Measurements from ENCODE around the gene PRSS8. TPM values are rescaled to one million over a fixed set of nuclear protein-coding genes. Genes with fewer than 3 reads are reported as not detected.
A peak's percentile ranks its signal among the peaks of the same experiment; 100 is the strongest.

PRSS8 gene
- total RNA-seq, 1 experiment from 2014 or later: 42.6 TPM

- no peak overlapping the region for H3K9ac ChIP-seq (ENCODE audit: low read length)
- no peak overlapping the region for H2AFZ ChIP-seq (ENCODE audit: low read depth, low read length, poor library complexity, severe bottlenecking)
- intact Hi-C loops (cut with micrococcal nuclease): loop anchor here (5.0 to 10.0 kb wide), 2 partner anchors 95 to 138 kb away; partner anchors contain the start of gene SETD1A
- peaks cover 0 to 8% of the 10 kb centered on the region in 2 experiments; a peak in 3 of 4 replicates for H3K36me3 ChIP-seq (ENCODE audit: control insufficient read depth in 1 of 2, insufficient read depth in 2 of 2, low read length in 2 of 2)
- peak overlapping the region; percentile 99; the same call in 1 of the 2 replicates for H3K4me2 ChIP-seq (ENCODE audit: low read length)
- H3K79me2 ChIP-seq (ENCODE audit: insufficient read depth, low read length): peaks cover 36% of the 10 kb centered on the region
- TF ChIP-seq CEBPB (IDR thresholded peaks at IDR 0.05; ENCODE audit: low read depth) (no peak), EGR1 (IDR thresholded peaks at IDR 0.05; ENCODE audit: low read depth) (no peak), JUND (IDR thresholded peaks at IDR 0.05) (no peak), MAX (IDR thresholded peaks at IDR 0.05) (no peak), FOSL1 (IDR thresholded peaks at IDR 0.05; ENCODE audit: low read depth) (no peak), SP1 (IDR thresholded peaks at IDR 0.05; ENCODE audit: low read depth) (no peak), SIN3A (IDR thresholded peaks at IDR 0.05; ENCODE audit: low read depth) (no peak), ZBTB33 (IDR thresholded peaks at IDR 0.05; ENCODE audit: extremely low read depth, insufficient replicate concordance, low read length) (no peak), ATF3 (IDR thresholded peaks at IDR 0.05) (no peak), CTCF (IDR thresholded peaks at IDR 0.05 in 2 of 3, conservative IDR thresholded peaks at IDR 0.05 in 1 of 3; ENCODE audit: borderline replicate concordance in 1 of 3, insufficient read depth in 1 of 3, low read depth in 2 of 3, low read length in 2 of 3) (no peak), REST (IDR thresholded peaks at IDR 0.05; ENCODE audit: low read depth) (no peak), TCF7L2 (IDR thresholded peaks at IDR 0.05; ENCODE audit: borderline replicate concordance, extremely low read depth, insufficient read depth, insufficient read length) (no peak), YY1 (IDR thresholded peaks at IDR 0.05; ENCODE audit: extremely low read depth, insufficient replicate concordance, low read depth, low read length) (no peak), RAD21 (IDR thresholded peaks at IDR 0.05; ENCODE audit: low read depth) (no peak), ZNF274 (IDR thresholded peaks at IDR 0.05; ENCODE audit: low read depth, low read length) (no peak)
- ChIA-PET CTCF (interaction anchor here (0.6 to 1.5 kb wide), 3 partner anchors 18 to 107 kb away, joined by 3 to 8 read pairs (median 5); partner anchors contain the start of genes HSD3B7, ZNF646 and ZNF668), RAD21 (ENCODE audit: low non-redundant PET in 1 of 2, low total read pairs in 2 of 2, uncharacterized antibody in 2 of 2, unreplicated experiment in 2 of 2) (no interaction called here), POLR2A (interaction anchor here (1.2 to 4.7 kb wide), 3 partner anchors 18 to 25 kb away, joined by 4 to 17 read pairs (median 8); partner anchors contain the start of genes KAT8, ZNF646 and ZNF668)
- BruUV-seq (replicated peaks): no TSS peak
- peak overlapping the region; percentile 27; the same call in 1 of the 2 replicates for H3K27ac ChIP-seq (ENCODE audit: low read depth, low read length)
- no peaks in the 10 kb centered on the region for H3K9me2 ChIP-seq (ENCODE audit: insufficient read depth)
- H3K9me3 ChIP-seq (ENCODE audit: control insufficient read depth in 1 of 2, insufficient read depth in 1 of 2, low read depth in 1 of 2, low read length in 2 of 2): no peaks in the 10 kb centered on the region
- DNase-seq (ENCODE audit: low read depth, low spot score) (no peak), ATAC-seq (no peak)
- no peaks in the 10 kb centered on the region for H3K27me3 ChIP-seq (ENCODE audit: insufficient read depth, low read length)
- H4K20me1 ChIP-seq (ENCODE audit: insufficient read depth): no peaks in the 10 kb centered on the region
- H3K4me1 ChIP-seq (ENCODE audit: control insufficient read depth in 1 of 2, insufficient read depth in 2 of 2, low read length in 2 of 2): peaks cover 13 to 27% of the 10 kb centered on the region in 2 experiments
- no peak overlapping the region for H3K4me3 ChIP-seq (replicated peaks in 1 of 2; ENCODE audit: low read depth in 1 of 2, low read length in 2 of 2)
Observed at GRCh38 chr16:31092330-31092729, 43.2 kb downstream of the PRSS8 start.

Data from HCT116 (cell line).